Islet precursor cell (in vitro differentiated cells): ENCODE measurements around the gene PKP1.
A peak's percentile ranks its signal among the peaks of the same experiment; 100 is the strongest.

Experiments used
- DNase-seq: peaks from one replicate; pipeline ENCODE4 v3.0.0-alpha.2; 2018

The PKP1 gene

DNA sequence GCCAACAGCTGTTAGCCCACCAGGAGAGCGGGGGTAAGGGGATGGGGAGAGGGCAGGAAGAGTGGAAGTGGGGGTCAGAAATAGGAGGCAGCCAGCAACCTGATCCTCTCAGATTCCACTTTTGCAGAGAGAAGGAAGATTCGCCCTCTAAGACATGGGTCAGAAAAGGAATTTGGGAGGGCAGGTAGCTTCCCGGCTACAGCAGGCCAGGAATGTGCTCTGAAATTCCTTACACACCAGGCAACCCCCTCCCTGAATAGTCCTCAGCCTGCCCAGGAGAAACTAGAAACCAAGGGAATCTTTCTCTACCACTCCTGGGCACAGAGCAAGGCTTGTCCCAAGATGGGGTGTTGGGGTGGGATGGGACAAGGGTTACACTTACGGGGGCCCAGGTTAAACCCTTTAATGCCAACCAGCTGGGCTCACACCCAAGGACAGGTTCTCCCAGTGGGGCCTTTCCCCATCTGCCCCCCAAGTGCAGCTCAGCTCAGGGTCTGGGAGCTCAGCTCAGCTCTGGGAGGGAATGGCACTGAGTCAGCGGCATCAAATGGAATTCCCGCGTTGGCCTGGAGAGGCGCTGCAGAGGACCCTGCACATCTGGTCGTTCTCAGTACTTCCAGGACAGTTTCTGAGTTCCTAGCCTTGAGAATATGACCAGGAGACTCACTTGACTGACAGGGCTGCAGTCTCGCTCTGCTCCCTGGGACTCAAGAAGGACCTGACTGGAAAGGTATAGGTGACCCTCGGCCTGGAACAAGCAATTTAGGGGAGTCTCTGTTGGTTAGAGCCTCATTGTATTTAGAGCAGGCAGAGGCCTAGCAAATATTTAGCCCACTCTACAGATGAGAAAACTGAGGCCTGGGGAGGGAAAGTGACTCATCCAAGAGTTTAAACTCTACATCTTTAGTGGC is 93.4 kb downstream of the PKP1 start:
- peak; percentile 92 for DNase-seq

- DNase-seq: peak; percentile 79
These were observed 94.3 kb downstream of the PKP1 start, which contains the start of gene TNNT2 for GRCh38 chr1:201377611-201378092. Gene TNNT2, minus strand, starts transcription at chr1:201377680. Its CDS starts 4,426 bp downstream, at chr1:201373254.

- DNase-seq: no peak
These were observed 95.5 kb downstream of the PKP1 start for GRCh38 chr1:201378804-201379203.

DNA sequence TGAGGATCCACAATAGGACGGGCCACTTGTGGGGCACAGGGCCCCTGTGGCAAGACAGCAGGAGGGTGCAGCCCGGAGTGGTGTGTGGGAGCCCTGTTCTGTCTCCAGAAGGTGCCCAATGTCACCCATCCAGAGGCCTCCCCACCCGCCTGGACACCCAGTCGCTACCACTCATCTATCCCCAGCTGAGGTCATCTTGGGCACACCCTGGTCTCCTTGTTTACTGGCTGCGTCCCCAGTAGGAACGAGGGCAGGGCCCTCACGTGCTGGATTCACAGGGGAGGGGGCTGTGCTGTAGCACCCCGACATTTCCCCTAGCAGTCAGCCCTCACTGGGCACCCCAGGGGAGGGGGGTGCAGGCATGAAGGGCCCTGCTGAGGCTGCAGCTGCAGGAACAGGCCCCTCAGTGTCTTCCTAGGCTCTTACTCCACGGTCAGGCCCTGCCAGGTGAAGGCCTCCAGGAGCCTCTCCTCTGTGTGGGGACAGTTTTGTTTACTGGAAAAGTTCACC is 96.5 kb downstream of the PKP1 start:
- DNase-seq: no peak

DNA sequence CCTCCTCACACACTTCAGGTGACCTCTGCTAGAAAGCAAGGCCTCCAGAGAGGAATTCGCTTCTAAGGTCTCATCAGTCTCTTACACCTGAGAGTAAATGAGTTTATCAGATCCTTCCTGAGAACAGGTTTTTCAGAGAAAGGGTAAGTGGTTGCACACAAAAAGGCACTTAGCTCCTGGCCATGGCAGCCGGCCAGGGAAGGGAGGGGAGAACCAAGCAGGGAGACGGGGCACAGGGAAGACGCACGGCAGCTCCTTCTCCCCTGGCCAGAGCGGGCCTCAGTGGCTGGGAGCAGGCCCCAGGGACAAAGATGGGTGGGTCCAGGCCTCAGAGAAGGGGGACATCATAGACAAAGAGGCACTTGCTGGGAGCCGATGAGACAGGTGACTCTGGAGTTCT is 97.8 kb downstream of the PKP1 start:
- DNase-seq: no peak
